K562 (cell line): ENCODE data around the gene AIFM1. TPM values are rescaled to one million over a fixed set of nuclear protein-coding genes. Genes with fewer than 3 reads are reported as not detected.

Source experiments
- CBX1 ChIP-seq: sonication (generic); IDR thresholded peaks from 2 replicates; pipeline ENCODE4 v1.6.1; 2016; ENCODE audit warnings: antibody characterized with exemption, low read depth, mild to moderate bottlenecking
- CREB3L1 ChIP-seq: fragments of 450-650 bp; IDR thresholded peaks from 2 replicates; pipeline ENCODE4 v1.6.1; 2014; ENCODE audit warnings: low read depth, mild to moderate bottlenecking, moderate library complexity, borderline replicate concordance
- HIVEP1 ChIP-seq: fragments of 250-450 bp; sonication (Bioruptor Pico); IDR thresholded peaks from 2 replicates; pipeline ENCODE4 v1.4.0; 2020; ENCODE audit warnings: mild to moderate bottlenecking
- HSF4 ChIP-seq: fragments of 250-450 bp; sonication (Bioruptor Pico); IDR thresholded peaks from 2 replicates; pipeline ENCODE4 v2.1.2; 2022; ENCODE audit warnings: mild to moderate bottlenecking, moderate library complexity, borderline replicate concordance
- KAT7 ChIP-seq: sonication (generic); formaldehyde crosslinking; IDR thresholded peaks from 2 replicates; pipeline ENCODE4 v1.8.0; 2022; ENCODE audit warnings: missing genetic modification reagents, mild to moderate bottlenecking, borderline replicate concordance
- NFE2L1 ChIP-seq: fragments of 450-650 bp; IDR thresholded peaks from 2 replicates; pipeline ENCODE4 v1.6.1; 2016; ENCODE audit warnings: missing genetic modification characterization, low read depth, mild to moderate bottlenecking, missing compliant biosample characterization, moderate library complexity, borderline replicate concordance
- OTX1 ChIP-seq: fragments of 450-650 bp; formaldehyde crosslinking; IDR thresholded peaks from 2 replicates; pipeline ENCODE4 v1.4.0; 2022; ENCODE audit warnings: mild to moderate bottlenecking
- RFX1 ChIP-seq: fragments of 450-650 bp; IDR thresholded peaks from 2 replicates; pipeline ENCODE4 v1.6.1; 2016; ENCODE audit warnings: mild to moderate bottlenecking, moderate library complexity
- RHOXF2B ChIP-seq: fragments of 250-450 bp; sonication (Bioruptor Pico); conservative IDR thresholded peaks from 2 replicates; pipeline ENCODE4 v1.5.1; 2021
- SAFB ChIP-seq: fragments of 200-400 bp; formaldehyde crosslinking; IDR thresholded peaks from 2 replicates; pipeline ENCODE4 v1.6.1; 2017; ENCODE audit warnings: low read depth, low read length, borderline replicate concordance
- SREBF2 ChIP-seq: sonication (generic); formaldehyde crosslinking; IDR thresholded peaks from 2 replicates; pipeline ENCODE4 v1.4.0; 2020; ENCODE audit warnings: mild to moderate bottlenecking, missing genetic modification reagents
- YY1 ChIP-seq, 3 experiments: IDR thresholded peaks; 2 replicates each; pipeline ENCODE4 v1.6.1; 2011; ENCODE audit warnings: low read length in 2 of 3, mild to moderate bottlenecking in 2 of 3, moderate library complexity in 2 of 3, borderline replicate concordance in 1 of 3, control low read depth in 1 of 3, low read depth in 1 of 3; ENCODE audit not compliant: insufficient read depth in 3 of 3, insufficient replicate concordance in 2 of 3, control insufficient read depth in 1 of 3, insufficient read length in 1 of 3; ENCODE audit errors: extremely low read depth in 1 of 3
- ZBTB8A ChIP-seq: fragments of 450-650 bp; IDR thresholded peaks from 2 replicates; pipeline ENCODE4 v1.6.1; 2018; ENCODE audit warnings: mild to moderate bottlenecking, moderate library complexity; ENCODE audit not compliant: partially characterized antibody
- ZNF165 ChIP-seq: fragments of 250-450 bp; sonication (Bioruptor Pico); IDR thresholded peaks from 2 replicates; pipeline ENCODE4 v1.4.0; 2020; ENCODE audit warnings: borderline replicate concordance
- ZNF780A ChIP-seq: fragments of 250-450 bp; sonication (Bioruptor Pico); IDR thresholded peaks from 2 replicates; pipeline ENCODE4 v1.5.0; 2021; ENCODE audit warnings: mild to moderate bottlenecking
- polyA plus RNA-seq, 8 experiments: library from polyadenylated mRNA; depleted of rRNA in 4 of 8; stranded (reverse) in 5 of 8; unstranded in 3 of 8; fragments of >200 nt; fragmentation: Nextera tagmentation in 2 of 8; fragmentation: Illumina TruSeq in 1 of 8; extraction: Ambion mirVana in 2 of 8; extraction: Trizol in 1 of 8; gene quantifications; 2 replicates each; pipeline versions ENCODE4 v1.2.1 to v1.2.3, GENCODE V29; 2011 to 2014; ENCODE audit warnings: inconsistent platforms in 1 of 8, missing spikeins in 1 of 8
- total RNA-seq, 7 experiments: library from RNA; depleted of rRNA in 6 of 7; stranded (reverse); fragments of >200 nt in 6 of 7; fragmentation: Illumina TruSeq in 2 of 7; extraction: Trizol in 2 of 7; gene quantifications; 2 replicates each; pipeline versions ENCODE4 v1.2.1 to v1.2.3, GENCODE V29; 2011 to 2021; ENCODE audit warnings: low replicate concordance in 1 of 7
- TF ChIP-seq, protein P1 (sequence below): fragments of 250-450 bp; sonication (Bioruptor Pico); IDR thresholded peaks from 2 replicates; pipeline ENCODE4 v1.4.0; 2020; ENCODE audit warnings: mild to moderate bottlenecking
- TF ChIP-seq, protein P2 (sequence below): sonication (generic); formaldehyde crosslinking; IDR thresholded peaks from 2 replicates; pipeline ENCODE4 v1.8.0; 2023; ENCODE audit warnings: mild to moderate bottlenecking, missing genetic modification reagents
- TF ChIP-seq, protein P3 (sequence below): sonication (generic); formaldehyde crosslinking; IDR thresholded peaks from 2 replicates; pipeline ENCODE4 v1.8.0; 2022; ENCODE audit warnings: missing genetic modification reagents, mild to moderate bottlenecking, borderline replicate concordance

AIFM1 gene
- total and polyA plus RNA-seq, 9 of the 15 experiments (the other 6 are each of a cell fraction or from before 2014, with no cell fraction given), result 51.0 to 117 (median 91.2) TPM

GRCh38 chrX:130091980-130092522 lies 73.6 kb downstream of the AIFM1 start (continued):
- TF ChIP-seq SREBF2 (CRISPR knock-in tag) (no peak), ZNF780A (CRISPR knock-in tag) (no peak), YY1 (IDR thresholded peaks at IDR 0.05; ENCODE audit: borderline replicate concordance in 1 of 3, control insufficient read depth in 1 of 3, extremely low read depth in 1 of 3, insufficient read depth in 3 of 3, insufficient read length in 1 of 3, insufficient replicate concordance in 2 of 3, low read depth in 1 of 3, low read length in 2 of 3) (no peak), OTX1 (CRISPR knock-in tag) (no peak), SAFB (no peak), ZBTB8A (no peak), ZNF165 (CRISPR knock-in tag) (no peak), RHOXF2B (no peak), HSF4 (CRISPR knock-in tag) (no peak), RFX1 (no peak), CREB3L1 (no peak), NFE2L1 (tag) (no peak), KAT7 (CRISPR knock-in tag) (no peak), HIVEP1 (CRISPR knock-in tag) (no peak), CBX1 (0 out of 2 replicates have a peak, but pooled peaks have one; percentile 34)
- TF ChIP-seq, protein P1, sequence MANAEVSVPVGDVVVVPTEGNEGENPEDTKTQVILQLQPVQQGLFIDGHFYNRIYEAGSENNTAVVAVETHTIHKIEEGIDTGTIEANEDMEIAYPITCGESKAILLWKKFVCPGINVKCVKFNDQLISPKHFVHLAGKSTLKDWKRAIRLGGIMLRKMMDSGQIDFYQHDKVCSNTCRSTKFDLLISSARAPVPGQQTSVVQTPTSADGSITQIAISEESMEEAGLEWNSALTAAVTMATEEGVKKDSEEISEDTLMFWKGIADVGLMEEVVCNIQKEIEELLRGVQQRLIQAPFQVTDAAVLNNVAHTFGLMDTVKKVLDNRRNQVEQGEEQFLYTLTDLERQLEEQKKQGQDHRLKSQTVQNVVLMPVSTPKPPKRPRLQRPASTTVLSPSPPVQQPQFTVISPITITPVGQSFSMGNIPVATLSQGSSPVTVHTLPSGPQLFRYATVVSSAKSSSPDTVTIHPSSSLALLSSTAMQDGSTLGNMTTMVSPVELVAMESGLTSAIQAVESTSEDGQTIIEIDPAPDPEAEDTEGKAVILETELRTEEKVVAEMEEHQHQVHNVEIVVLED (CRISPR knock-in tag), result no peak
- TF ChIP-seq, protein P2, sequence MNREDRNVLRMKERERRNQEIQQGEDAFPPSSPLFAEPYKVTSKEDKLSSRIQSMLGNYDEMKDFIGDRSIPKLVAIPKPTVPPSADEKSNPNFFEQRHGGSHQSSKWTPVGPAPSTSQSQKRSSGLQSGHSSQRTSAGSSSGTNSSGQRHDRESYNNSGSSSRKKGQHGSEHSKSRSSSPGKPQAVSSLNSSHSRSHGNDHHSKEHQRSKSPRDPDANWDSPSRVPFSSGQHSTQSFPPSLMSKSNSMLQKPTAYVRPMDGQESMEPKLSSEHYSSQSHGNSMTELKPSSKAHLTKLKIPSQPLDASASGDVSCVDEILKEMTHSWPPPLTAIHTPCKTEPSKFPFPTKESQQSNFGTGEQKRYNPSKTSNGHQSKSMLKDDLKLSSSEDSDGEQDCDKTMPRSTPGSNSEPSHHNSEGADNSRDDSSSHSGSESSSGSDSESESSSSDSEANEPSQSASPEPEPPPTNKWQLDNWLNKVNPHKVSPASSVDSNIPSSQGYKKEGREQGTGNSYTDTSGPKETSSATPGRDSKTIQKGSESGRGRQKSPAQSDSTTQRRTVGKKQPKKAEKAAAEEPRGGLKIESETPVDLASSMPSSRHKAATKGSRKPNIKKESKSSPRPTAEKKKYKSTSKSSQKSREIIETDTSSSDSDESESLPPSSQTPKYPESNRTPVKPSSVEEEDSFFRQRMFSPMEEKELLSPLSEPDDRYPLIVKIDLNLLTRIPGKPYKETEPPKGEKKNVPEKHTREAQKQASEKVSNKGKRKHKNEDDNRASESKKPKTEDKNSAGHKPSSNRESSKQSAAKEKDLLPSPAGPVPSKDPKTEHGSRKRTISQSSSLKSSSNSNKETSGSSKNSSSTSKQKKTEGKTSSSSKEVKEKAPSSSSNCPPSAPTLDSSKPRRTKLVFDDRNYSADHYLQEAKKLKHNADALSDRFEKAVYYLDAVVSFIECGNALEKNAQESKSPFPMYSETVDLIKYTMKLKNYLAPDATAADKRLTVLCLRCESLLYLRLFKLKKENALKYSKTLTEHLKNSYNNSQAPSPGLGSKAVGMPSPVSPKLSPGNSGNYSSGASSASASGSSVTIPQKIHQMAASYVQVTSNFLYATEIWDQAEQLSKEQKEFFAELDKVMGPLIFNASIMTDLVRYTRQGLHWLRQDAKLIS, result no peak
- TF ChIP-seq, protein P3, sequence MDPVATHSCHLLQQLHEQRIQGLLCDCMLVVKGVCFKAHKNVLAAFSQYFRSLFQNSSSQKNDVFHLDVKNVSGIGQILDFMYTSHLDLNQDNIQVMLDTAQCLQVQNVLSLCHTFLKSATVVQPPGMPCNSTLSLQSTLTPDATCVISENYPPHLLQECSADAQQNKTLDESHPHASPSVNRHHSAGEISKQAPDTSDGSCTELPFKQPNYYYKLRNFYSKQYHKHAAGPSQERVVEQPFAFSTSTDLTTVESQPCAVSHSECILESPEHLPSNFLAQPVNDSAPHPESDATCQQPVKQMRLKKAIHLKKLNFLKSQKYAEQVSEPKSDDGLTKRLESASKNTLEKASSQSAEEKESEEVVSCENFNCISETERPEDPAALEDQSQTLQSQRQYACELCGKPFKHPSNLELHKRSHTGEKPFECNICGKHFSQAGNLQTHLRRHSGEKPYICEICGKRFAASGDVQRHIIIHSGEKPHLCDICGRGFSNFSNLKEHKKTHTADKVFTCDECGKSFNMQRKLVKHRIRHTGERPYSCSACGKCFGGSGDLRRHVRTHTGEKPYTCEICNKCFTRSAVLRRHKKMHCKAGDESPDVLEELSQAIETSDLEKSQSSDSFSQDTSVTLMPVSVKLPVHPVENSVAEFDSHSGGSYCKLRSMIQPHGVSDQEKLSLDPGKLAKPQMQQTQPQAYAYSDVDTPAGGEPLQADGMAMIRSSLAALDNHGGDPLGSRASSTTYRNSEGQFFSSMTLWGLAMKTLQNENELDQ (CRISPR knock-in tag), result no peak
